Suppressor macrophage treated with lipopolysaccharide for 1 hour (primary cell): Measurements from ENCODE around the gene CLPX.
"Not testable (repeated sequence)": the region's sequence is repeated elsewhere in the genome, so short reads cannot be mapped to it uniquely, and the experiment has no call there.

Experiments
- DNase-seq, 3 donors: peaks; one replicate each; pipeline ENCODE4 v3.0.0-alpha.2; 2020 to 2022

CLPX gene

GRCh38 chr15:65099801-65100200, 85.3 kb downstream of the CLPX start:
- DNase-seq, result not testable (repeated sequence)

GRCh38 chr15:65099336-65099735, 85.8 kb downstream of the CLPX start:
- DNase-seq, result no peak
